PC-3 (cell line): Measurements from ENCODE around the gene P4HTM. TPM values are rescaled to one million over a fixed set of nuclear protein-coding genes. Genes with fewer than 3 reads are reported as not detected.

ENCODE experiments used
- ATAC-seq: fragments of 200-7000 bp; cut with Tn5 transposase; 2 replicates; pipeline ENCODE4 v1.9.1; 2020; ENCODE audit warnings: mild to moderate bottlenecking, moderate library complexity
- BruUV-seq: library from RNA; stranded (reverse); fragments of 400-500 nt; replicated peaks from 2 replicates; lab custom pipeline; 2021; lab: Mats Ljungman, UMichigan
- CTCF ChIA-PET: fragments of 300-600 bp; sonication (Branson Sonifier 250); formaldehyde crosslinking; loops from one replicate; lab custom pipeline; 2022; ENCODE audit warnings: antibody characterized with exemption; lab: Charles Lee
- POLR2A ChIA-PET: fragments of 300-600 bp; sonication (Branson Sonifier 250); formaldehyde crosslinking; loops from one replicate; lab custom pipeline; 2022; ENCODE audit warnings: antibody characterized with exemption; ENCODE audit not compliant: unreplicated experiment; lab: Charles Lee
- DNase-seq: peaks from one replicate; pipeline ENCODE4 v3.0.0-alpha.2; 2015
- H2AFZ ChIP-seq: fragments of 300-600 bp; sonication (generic); 2 replicates; pipeline ENCODE4 v1.6.0; 2016; ENCODE audit warnings: antibody characterized with exemption, low read length
- H3F3A ChIP-seq: fragments of 300-600 bp; sonication (generic); one replicate; pipeline ENCODE4 v1.6.0; 2017; ENCODE audit warnings: antibody characterized with exemption, low read length, control low read depth, mild to moderate bottlenecking; ENCODE audit not compliant: unreplicated experiment
- H3K27ac ChIP-seq: fragments of 300-600 bp; sonication (generic); 2 replicates; pipeline ENCODE4 v1.5.1; 2016; ENCODE audit warnings: mild to moderate bottlenecking, low read length
- H3K27me3 ChIP-seq: fragments of 300-600 bp; sonication (generic); 2 replicates; pipeline ENCODE4 v1.6.1; 2016; ENCODE audit warnings: low read length, mixed read lengths
- H3K36me3 ChIP-seq: fragments of 300-600 bp; sonication (generic); 2 replicates; pipeline ENCODE4 v1.6.1; 2016; ENCODE audit warnings: low read depth, mixed run types, low read length, mixed read lengths
- H3K4me1 ChIP-seq: fragments of 300-600 bp; sonication (generic); 2 replicates; pipeline ENCODE4 v1.5.1; 2016; ENCODE audit warnings: low read length; ENCODE audit not compliant: insufficient read depth
- H3K4me2 ChIP-seq: fragments of 300-600 bp; sonication (generic); 2 replicates; pipeline ENCODE4 v1.6.0; 2016; ENCODE audit warnings: low read length
- H3K4me3 ChIP-seq: fragments of 300-600 bp; sonication (generic); 2 replicates; pipeline ENCODE4 v1.5.1; 2016; ENCODE audit warnings: mild to moderate bottlenecking, low read length, mixed read lengths
- H3K79me2 ChIP-seq: fragments of 300-600 bp; sonication (generic); 2 replicates; pipeline ENCODE4 v1.6.1; 2017; ENCODE audit warnings: low read length, mixed read lengths
- H3K9ac ChIP-seq: fragments of 300-600 bp; sonication (generic); 2 replicates; pipeline ENCODE4 v1.6.0; 2016; ENCODE audit warnings: mild to moderate bottlenecking, low read length
- H3K9me2 ChIP-seq: fragments of 300-600 bp; sonication (generic); replicated peaks from 2 replicates; pipeline ENCODE4 v1.6.1; 2016; ENCODE audit warnings: mixed run types, low read length, mixed read lengths
- H3K9me3 ChIP-seq: fragments of 300-600 bp; sonication (generic); 2 replicates; pipeline ENCODE4 v1.6.1; 2016; ENCODE audit warnings: low read length, mixed read lengths
- H4K20me1 ChIP-seq: fragments of 300-600 bp; sonication (generic); 2 replicates; pipeline ENCODE4 v1.6.1; 2016; ENCODE audit warnings: low read length, mixed read lengths
- CTCF ChIP-seq: fragments of 300-600 bp; sonication (generic); conservative IDR thresholded peaks from 2 replicates; pipeline ENCODE4 v1.5.1; 2017; ENCODE audit warnings: antibody characterized with exemption, low read depth, mild to moderate bottlenecking, low read length
- EZH2 ChIP-seq: fragments of 300-600 bp; sonication (generic); IDR thresholded peaks from one replicate; pipeline ENCODE4 v1.6.1; 2017; ENCODE audit warnings: antibody characterized with exemption, mild to moderate bottlenecking, low read length; ENCODE audit not compliant: unreplicated experiment
- EZH2phosphoT487 ChIP-seq: fragments of 300-600 bp; sonication (generic); IDR thresholded peaks from 2 replicates; pipeline ENCODE4 v1.6.1; 2018; ENCODE audit warnings: mild to moderate bottlenecking, antibody characterized with exemption, low read length, borderline replicate concordance
- intact Hi-C: fragments of 100-400 bp; cut with micrococcal nuclease; formaldehyde crosslinking; loops from 2 replicates; pipeline ENCODE4 v1.9.0; 2023
- total RNA-seq: library from RNA; depleted of rRNA; stranded (reverse); fragments of >200 nt; gene quantifications from 2 replicates; pipeline ENCODE4 v1.2.3, GENCODE V29; 2014

Gene P4HTM
- total RNA-seq, 1 experiment from 2014 or later: 44.5 TPM

- no peak overlapping the region for H3K4me3 ChIP-seq
- H3K9ac ChIP-seq: no peak overlapping the region
- ATAC-seq: no peak
- no peaks in the 10 kb centered on the region for H3K9me2 ChIP-seq
- H3K79me2 ChIP-seq: peaks cover 20% of the 10 kb centered on the region
- TF ChIP-seq EZH2phosphoT487 (no peak), CTCF (no peak), EZH2 (no peak)
- H3K27ac ChIP-seq: no peak overlapping the region
- peaks cover 1% of the 10 kb centered on the region; the same call in 1 of the 2 replicates for H3K4me1 ChIP-seq
- H2AFZ ChIP-seq: no peak overlapping the region
- no peaks in the 10 kb centered on the region for H3K9me3 ChIP-seq
- no peaks in the 10 kb centered on the region for H3F3A ChIP-seq
- ChIA-PET CTCF (no interaction called here), POLR2A (no interaction called here)
- no peaks in the 10 kb centered on the region for H3K27me3 ChIP-seq
- H4K20me1 ChIP-seq: no peaks in the 10 kb centered on the region
- BruUV-seq: no TSS peak
- H3K4me2 ChIP-seq: no peak overlapping the region
- no peak for DNase-seq
- intact Hi-C loops: no loop called here
- H3K36me3 ChIP-seq: no peaks in the 10 kb centered on the region
Observed at GRCh38 chr3:48997102-48997635, 7.1 kb downstream of the P4HTM start.

GRCh38 chr3:48997714-48998637 is 7.9 kb downstream of the P4HTM start:
- POLR2A ChIA-PET: no interaction called here
- H3K9me3 ChIP-seq: no peaks in the 10 kb centered on the region
- H3K4me1 ChIP-seq: no peaks in the 10 kb centered on the region
- H3K36me3 ChIP-seq: no peaks in the 10 kb centered on the region
- no peak overlapping the region for H3K4me3 ChIP-seq
- CTCF ChIA-PET: interaction anchor here (0.5 kb wide), 1 partner anchor 292 kb away, joined by 4 read pairs; no protein-coding TSS in a partner anchor
- no peaks in the 10 kb centered on the region for H3F3A ChIP-seq
- TF ChIP-seq CTCF (no peak), EZH2 (no peak), EZH2phosphoT487 (no peak)
- no peaks in the 10 kb centered on the region for H3K27me3 ChIP-seq
- DNase-seq (no peak), ATAC-seq (no peak)
- peaks cover 18% of the 10 kb centered on the region for H3K79me2 ChIP-seq
- H3K9me2 ChIP-seq: no peaks in the 10 kb centered on the region
- no peak overlapping the region for H3K4me2 ChIP-seq
- no peaks in the 10 kb centered on the region for H4K20me1 ChIP-seq
- H3K27ac ChIP-seq: no peak overlapping the region
- H2AFZ ChIP-seq: no peak overlapping the region
- BruUV-seq: no TSS peak
- intact Hi-C loops: no loop called here
- no peak overlapping the region for H3K9ac ChIP-seq
